ENCODE results near the gene NEUROG3.

Gene NEUROG3

DNA sequence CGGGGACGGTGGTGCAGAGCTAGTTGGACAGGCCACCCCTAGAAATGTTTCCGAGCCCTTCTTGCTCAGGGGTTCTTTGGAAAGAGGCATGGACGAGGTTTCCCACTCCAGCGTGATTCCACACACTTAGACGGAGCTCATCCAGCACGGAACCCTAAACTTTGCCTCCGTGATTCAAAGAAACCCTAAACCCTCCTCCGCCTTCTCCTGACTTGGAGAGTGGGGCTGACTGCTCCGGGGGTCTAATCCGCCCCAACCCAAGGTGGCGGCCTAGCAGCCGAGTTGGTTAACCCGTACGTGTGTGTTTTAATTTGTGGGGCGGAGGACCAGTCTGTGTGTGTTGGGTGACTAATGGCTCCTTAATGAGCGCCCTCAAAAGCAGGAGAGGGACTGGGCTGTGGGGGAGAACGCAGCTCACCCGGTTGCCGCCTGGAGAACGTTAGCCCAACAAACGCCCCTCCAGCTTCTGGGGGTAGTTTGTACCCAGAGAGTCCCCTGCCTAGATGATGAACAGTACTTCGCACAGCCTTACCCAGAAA, 3.8 kb downstream of the NEUROG3 start:
- no peak for DNase-seq (ENCODE audit: low read depth)
- H3K4me3 ChIP-seq (ENCODE audit: low read depth, low read length) = no peak overlapping the region
- TF ChIP-seq MYC (IDR thresholded peaks at IDR 0.05; ENCODE audit: low read depth, low read length) (no peak), POLR2A (IDR thresholded peaks at IDR 0.05; ENCODE audit: extremely low read depth, insufficient read length) (no peak)
- TF ChIP-seq, protein P1, sequence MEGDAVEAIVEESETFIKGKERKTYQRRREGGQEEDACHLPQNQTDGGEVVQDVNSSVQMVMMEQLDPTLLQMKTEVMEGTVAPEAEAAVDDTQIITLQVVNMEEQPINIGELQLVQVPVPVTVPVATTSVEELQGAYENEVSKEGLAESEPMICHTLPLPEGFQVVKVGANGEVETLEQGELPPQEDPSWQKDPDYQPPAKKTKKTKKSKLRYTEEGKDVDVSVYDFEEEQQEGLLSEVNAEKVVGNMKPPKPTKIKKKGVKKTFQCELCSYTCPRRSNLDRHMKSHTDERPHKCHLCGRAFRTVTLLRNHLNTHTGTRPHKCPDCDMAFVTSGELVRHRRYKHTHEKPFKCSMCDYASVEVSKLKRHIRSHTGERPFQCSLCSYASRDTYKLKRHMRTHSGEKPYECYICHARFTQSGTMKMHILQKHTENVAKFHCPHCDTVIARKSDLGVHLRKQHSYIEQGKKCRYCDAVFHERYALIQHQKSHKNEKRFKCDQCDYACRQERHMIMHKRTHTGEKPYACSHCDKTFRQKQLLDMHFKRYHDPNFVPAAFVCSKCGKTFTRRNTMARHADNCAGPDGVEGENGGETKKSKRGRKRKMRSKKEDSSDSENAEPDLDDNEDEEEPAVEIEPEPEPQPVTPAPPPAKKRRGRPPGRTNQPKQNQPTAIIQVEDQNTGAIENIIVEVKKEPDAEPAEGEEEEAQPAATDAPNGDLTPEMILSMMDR (IDR thresholded peaks at IDR 0.05; ENCODE audit: low read depth, low read length) = no peak
- TF ChIP-seq, protein P2, sequence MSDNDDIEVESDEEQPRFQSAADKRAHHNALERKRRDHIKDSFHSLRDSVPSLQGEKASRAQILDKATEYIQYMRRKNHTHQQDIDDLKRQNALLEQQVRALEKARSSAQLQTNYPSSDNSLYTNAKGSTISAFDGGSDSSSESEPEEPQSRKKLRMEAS (IDR thresholded peaks at IDR 0.05; ENCODE audit: low read depth, low read length) = no peak

DNA sequence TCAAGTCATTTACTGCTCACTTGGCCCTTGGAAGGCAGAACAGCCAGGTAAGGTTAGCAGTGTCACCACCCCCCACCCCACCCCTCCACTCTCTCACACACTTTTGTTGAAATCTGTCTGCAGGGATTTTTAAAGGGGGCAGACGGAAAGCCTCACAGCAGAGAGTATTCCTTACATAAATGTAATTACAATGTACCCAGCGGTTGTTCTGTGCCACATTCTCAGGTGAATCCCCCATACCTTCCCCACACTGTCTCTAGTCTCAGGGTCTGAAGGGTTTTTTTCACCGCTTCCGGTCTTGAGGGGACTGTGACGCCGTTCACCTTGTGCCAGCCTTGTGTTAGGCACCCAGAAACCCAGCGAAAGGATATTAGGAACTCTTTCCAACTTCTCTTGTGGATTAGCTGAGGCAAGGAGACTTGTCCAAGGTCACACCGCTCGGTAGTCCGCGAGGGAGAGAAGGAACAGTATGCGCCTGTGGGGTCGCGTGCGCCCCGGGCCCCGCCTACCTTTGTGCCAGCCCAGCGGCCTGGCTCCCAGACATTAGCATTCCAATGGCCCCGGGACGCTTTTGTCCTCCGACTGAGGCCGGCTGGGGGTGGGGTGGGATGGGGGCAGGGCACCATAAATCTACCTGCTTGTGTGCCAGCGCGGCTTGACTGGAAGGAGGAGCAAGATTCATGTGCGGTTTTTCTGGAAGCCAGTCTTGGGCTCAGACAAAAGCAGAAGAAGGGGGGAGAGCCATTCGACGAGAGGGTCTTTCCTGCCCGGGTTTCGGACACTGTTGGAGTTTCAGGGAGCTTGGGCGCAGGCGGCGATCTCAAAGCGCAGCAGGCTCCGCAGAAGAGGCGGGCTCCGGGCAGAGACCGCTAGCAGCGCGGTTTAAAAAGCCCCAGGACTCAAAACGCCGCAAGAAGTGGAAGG, 4.5 kb downstream of the NEUROG3 start:
- no peak for DNase-seq (ENCODE audit: low read depth)
- no peak overlapping the region for H3K4me3 ChIP-seq (ENCODE audit: low read depth, low read length)
- TF ChIP-seq MYC (IDR thresholded peaks at IDR 0.05; ENCODE audit: low read depth, low read length) (no peak), POLR2A (IDR thresholded peaks at IDR 0.05; ENCODE audit: extremely low read depth, insufficient read length) (no peak)
- TF ChIP-seq, protein P2 (IDR thresholded peaks at IDR 0.05; ENCODE audit: low read depth, low read length) = no peak
- TF ChIP-seq, protein P1 (IDR thresholded peaks at IDR 0.05; ENCODE audit: low read depth, low read length) = no peak

DNA sequence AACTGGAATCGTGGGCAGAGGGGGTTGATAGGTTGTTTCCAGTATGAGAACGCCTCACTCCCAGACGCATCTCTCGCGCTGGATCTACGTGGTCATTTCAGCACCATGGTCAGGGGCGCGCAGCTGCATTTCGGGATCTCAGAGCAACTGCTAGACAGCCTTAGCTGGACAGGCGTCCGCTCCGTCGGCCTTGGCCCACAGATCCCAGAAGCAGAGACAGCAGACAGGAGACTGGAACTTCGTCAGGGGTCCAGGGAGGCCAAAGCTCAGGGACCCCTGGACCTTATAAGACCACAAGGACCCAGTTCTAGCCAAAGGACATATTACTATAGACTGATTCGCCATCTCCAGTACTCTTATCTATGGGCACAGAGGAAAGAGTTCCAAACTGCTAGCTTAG, 5.3 kb downstream of the NEUROG3 start:
- TF ChIP-seq, protein P2 (IDR thresholded peaks at IDR 0.05; ENCODE audit: low read depth, low read length) = no peak
- TF ChIP-seq MYC (IDR thresholded peaks at IDR 0.05; ENCODE audit: low read depth, low read length) = no peak
- TF ChIP-seq, protein P1 (IDR thresholded peaks at IDR 0.05; ENCODE audit: low read depth, low read length) = no peak
- TF ChIP-seq POLR2A (IDR thresholded peaks at IDR 0.05; ENCODE audit: extremely low read depth, insufficient read length) = no peak
- DNase-seq (ENCODE audit: low read depth) = peak; percentile 50
- no peak overlapping the region for H3K4me3 ChIP-seq (ENCODE audit: low read depth, low read length)

DNA sequence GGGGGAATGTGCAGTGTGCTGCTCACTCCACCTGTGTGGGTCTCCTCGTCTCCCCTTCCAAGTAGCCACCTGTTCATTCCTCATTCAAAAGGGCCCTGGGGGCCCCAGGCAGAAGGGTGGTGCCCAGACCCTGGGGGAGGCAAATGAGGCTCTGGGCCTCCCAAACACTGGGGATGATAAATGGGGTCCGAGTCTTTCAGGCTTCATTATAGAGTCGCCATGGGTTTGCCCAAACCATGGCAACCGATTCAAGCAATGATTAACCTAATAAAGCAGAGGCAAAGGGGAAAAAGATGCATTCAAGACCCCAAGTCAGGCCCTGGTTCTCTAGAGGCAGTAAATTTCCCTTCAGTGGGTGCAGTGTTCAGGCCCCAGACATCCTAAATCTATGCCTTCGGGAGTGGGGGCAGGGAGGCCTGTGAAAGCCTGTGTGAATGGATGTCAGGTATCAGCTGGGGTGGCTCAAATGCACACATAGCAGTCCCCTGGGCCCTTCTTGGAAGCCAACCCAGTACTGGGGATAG, 10.4 kb downstream of the NEUROG3 start:
- DNase-seq (ENCODE audit: low read depth) = no peak
- TF ChIP-seq MYC (IDR thresholded peaks at IDR 0.05; ENCODE audit: low read depth, low read length) = no peak
- TF ChIP-seq, protein P1 (IDR thresholded peaks at IDR 0.05; ENCODE audit: low read depth, low read length) = no peak
- TF ChIP-seq POLR2A (IDR thresholded peaks at IDR 0.05; ENCODE audit: extremely low read depth, insufficient read length) = no peak
- TF ChIP-seq, protein P2 (IDR thresholded peaks at IDR 0.05; ENCODE audit: low read depth, low read length) = no peak

DNA sequence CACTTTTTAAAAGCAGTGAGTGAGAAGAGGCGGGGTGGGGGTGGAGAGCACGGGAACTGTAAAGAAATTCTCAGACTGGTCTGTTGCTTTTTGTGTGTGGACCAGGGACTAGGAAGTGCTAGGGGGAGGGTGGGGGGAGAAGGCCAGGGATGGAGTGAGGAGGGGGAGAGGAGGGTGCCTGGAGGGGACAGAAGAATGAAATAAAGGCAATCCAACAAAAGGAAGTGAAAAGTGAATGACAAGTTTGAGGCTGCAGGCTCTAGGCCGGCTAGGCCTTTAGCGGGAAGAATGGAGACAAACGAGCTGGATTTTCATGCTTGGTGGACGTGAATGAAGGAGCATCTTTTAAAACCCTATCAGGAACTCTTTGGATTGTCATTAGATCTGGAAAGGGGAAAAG, 13.7 kb downstream of the NEUROG3 start:
- no peak for TF ChIP-seq MYC (IDR thresholded peaks at IDR 0.05; ENCODE audit: low read depth, low read length)
- no peak for TF ChIP-seq POLR2A (IDR thresholded peaks at IDR 0.05; ENCODE audit: extremely low read depth, insufficient read length)
- TF ChIP-seq, protein P1 (IDR thresholded peaks at IDR 0.05; ENCODE audit: low read depth, low read length) = no peak
- TF ChIP-seq, protein P2 (IDR thresholded peaks at IDR 0.05; ENCODE audit: low read depth, low read length) = no peak
- no peak for DNase-seq (ENCODE audit: low read depth)
- H3K4me3 ChIP-seq (ENCODE audit: low read depth, low read length) = no peak overlapping the region

More for the DNA sequence above, 10.4 kb downstream of the NEUROG3 start:
- H3K4me3 ChIP-seq (ENCODE audit: low read depth, low read length) = no peak overlapping the region

All from NB4 (cell line).